ENCODE results near the gene PAX5. TPM values are rescaled to one million over a fixed set of nuclear protein-coding genes. Genes with fewer than 3 reads are reported as not detected.

Gene PAX5
- total RNA-seq, 2 experiments from 2014 or later, result 62.5 to 141 TPM

- no peaks in the 10 kb centered on the region for H3K9me3 ChIP-seq (ENCODE audit: low read length)
- no peaks in the 10 kb centered on the region for H4K20me1 ChIP-seq (ENCODE audit: insufficient read depth, low read length)
- intact Hi-C loops (cut with micrococcal nuclease; ENCODE audit: unreplicated experiment), result loop anchor here (5.0 to 10.0 kb wide), 4 partner anchors 197 to 410 kb away; no protein-coding TSS in a partner anchor
- ChIA-PET POLR2A (interaction anchor here (0.8 to 3.9 kb wide), 8 partner anchors 11 to 214 kb away, joined by 3 to 14 read pairs (median 4); no protein-coding TSS in a partner anchor), CTCF (ENCODE audit: unreplicated experiment) (no interaction called here)
- peaks cover 100% of the 10 kb centered on the region for H3K4me1 ChIP-seq (ENCODE audit: insufficient read depth, low read length, poor library complexity, severe bottlenecking)
- no peak overlapping the region for H3K4me3 ChIP-seq (ENCODE audit: low read depth, low read length, poor library complexity, severe bottlenecking)
- no peaks in the 10 kb centered on the region for H3K9me2 ChIP-seq (ENCODE audit: insufficient read depth, low read length)
- H3K27ac ChIP-seq (ENCODE audit: low read depth, low read length, poor library complexity, severe bottlenecking), result peak overlapping the region; percentile 64
- DNase-seq (ENCODE audit: low spot score), result no peak
- no peak for TF ChIP-seq CTCF (conservative IDR thresholded peaks at IDR 0.05; ENCODE audit: low read length)
- BruUV-seq (replicated peaks), result no TSS peak
- H3K36me3 ChIP-seq (ENCODE audit: insufficient read depth, low read length), result peaks cover 84% of the 10 kb centered on the region
- H2AFZ ChIP-seq (ENCODE audit: low read length), result no peak overlapping the region
- H3K4me2 ChIP-seq (ENCODE audit: low read length), result peak overlapping the region; percentile 63
- H3K79me2 ChIP-seq (ENCODE audit: insufficient read depth, low read depth, low read length), result peaks cover 89% of the 10 kb centered on the region
Observed at GRCh38 chr9:36997414-36997813, 36.7 kb downstream of the PAX5 start.

GRCh38 chr9:36996706-36997086 is 37.4 kb downstream of the PAX5 start:
- H3K4me3 ChIP-seq (ENCODE audit: low read depth, low read length, poor library complexity, severe bottlenecking), result peak overlapping the region; percentile 17
- peaks cover 84% of the 10 kb centered on the region for H3K36me3 ChIP-seq (ENCODE audit: insufficient read depth, low read length)
- no peaks in the 10 kb centered on the region for H3K9me3 ChIP-seq (ENCODE audit: low read length)
- ChIA-PET POLR2A (interaction anchor here (0.6 to 3.9 kb wide), 9 partner anchors 11 to 340 kb away, joined by 3 to 14 read pairs (median 3); partner anchors contain the start of gene PAX5), CTCF (ENCODE audit: unreplicated experiment) (interaction anchor here (1.1 kb wide), 1 partner anchor 84 kb away, joined by 3 read pairs; no protein-coding TSS in a partner anchor)
- peaks cover 93% of the 10 kb centered on the region for H3K4me1 ChIP-seq (ENCODE audit: insufficient read depth, low read length, poor library complexity, severe bottlenecking)
- intact Hi-C loops (cut with micrococcal nuclease; ENCODE audit: unreplicated experiment), result loop anchor here (5.0 to 10.0 kb wide), 4 partner anchors 198 to 411 kb away; no protein-coding TSS in a partner anchor
- H3K4me2 ChIP-seq (ENCODE audit: low read length), result peak overlapping the region; percentile 63
- H4K20me1 ChIP-seq (ENCODE audit: insufficient read depth, low read length), result no peaks in the 10 kb centered on the region
- no TSS peak for BruUV-seq (replicated peaks)
- no peak for TF ChIP-seq CTCF (conservative IDR thresholded peaks at IDR 0.05; ENCODE audit: low read length)
- TF ChIP-seq EZH2phosphoT487 (IDR thresholded peaks at IDR 0.05; ENCODE audit: borderline replicate concordance, low read depth, low read length), result no peak
- no peaks in the 10 kb centered on the region for H3K9me2 ChIP-seq (ENCODE audit: insufficient read depth, low read length)
- no peak overlapping the region for H2AFZ ChIP-seq (ENCODE audit: low read length)
- peaks cover 92% of the 10 kb centered on the region for H3K79me2 ChIP-seq (ENCODE audit: insufficient read depth, low read depth, low read length)
- H3K27ac ChIP-seq (ENCODE audit: low read depth, low read length, poor library complexity, severe bottlenecking), result peak overlapping the region; percentile 64
- no peak for DNase-seq (ENCODE audit: low spot score)
